ENCODE measurements around the gene GNMT. TPM values are rescaled to one million over a fixed set of nuclear protein-coding genes. Genes with fewer than 3 reads are reported as not detected.

Gene GNMT
- total and polyA plus RNA-seq, 2 of the 8 experiments (the other 6 are each of a cell fraction or from before 2014, with no cell fraction given), result 1.8 to 3.4 TPM

DNA sequence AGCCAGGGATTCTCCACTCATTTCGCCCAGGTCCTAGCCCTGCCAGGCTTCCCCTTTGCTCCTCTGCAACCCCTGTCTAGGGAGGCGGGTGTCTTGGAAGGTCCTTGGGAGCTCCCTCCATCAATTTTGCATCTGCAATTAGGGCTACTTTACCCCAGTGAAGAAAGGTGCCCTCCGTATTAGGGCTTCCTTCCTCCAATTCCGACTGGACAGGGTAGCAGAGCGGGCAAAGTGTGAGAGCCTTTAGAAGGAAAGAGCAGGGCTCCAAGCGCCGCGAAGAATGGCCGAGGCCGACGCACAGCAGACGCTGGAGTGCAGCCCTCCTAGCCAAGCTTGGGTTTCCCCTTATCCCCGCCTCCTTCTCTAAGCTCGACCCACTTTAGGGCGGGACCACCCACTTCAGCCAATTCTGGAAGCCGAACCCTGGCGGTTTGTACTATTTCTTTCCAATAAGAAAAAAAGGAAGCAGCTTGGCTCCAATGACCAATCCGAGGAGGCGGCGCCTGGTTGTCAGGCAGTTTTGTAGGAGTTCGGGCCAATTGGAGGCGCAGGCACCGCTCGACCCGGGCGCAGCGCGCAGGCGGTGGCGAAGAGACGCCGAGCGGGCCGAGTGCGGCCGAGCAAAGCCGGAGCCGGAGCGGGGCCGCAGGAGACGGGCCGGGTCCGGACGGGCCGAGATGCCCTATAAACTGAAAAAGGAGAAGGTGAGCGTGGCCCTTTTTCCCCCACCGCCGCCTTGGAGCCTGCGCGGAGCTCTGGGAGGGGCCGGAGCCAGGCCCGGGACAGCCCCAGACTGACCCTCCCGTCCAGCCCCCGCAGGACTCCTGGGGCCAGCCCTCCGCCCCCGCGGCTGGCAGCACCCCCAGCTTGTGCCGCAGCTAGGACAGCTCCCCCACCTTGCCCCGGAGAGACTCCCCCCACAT, 23.7 kb downstream of the GNMT start, which contains the start of gene PPP2R5D:
PPP2R5D (plus strand) TSS at position 570 of the 923 bp plus-strand sequence; CDS start at position 678, 108 bp downstream.
- no peak within 1 kb of the TSS; the same call in 1 of the 2 replicates for H2AK5ac ChIP-seq (ENCODE audit: low read depth, low read length)
- H3K79me2 ChIP-seq (ENCODE audit: control insufficient read depth in 1 of 2, insufficient read depth in 2 of 2, low read length in 2 of 2), result peaks cover 8 to 15% of the 10 kb centered on the region in 2 experiments; a peak in 2 of 4 replicates
- H3K36me3 ChIP-seq (ENCODE audit: control insufficient read depth in 2 of 4, insufficient read depth in 4 of 4, low read length in 3 of 4), result peaks cover 0 to under 1% (median 0%) of the 10 kb centered on the region in 4 experiments; a peak in 4 of 8 replicates
- H3K9me3 ChIP-seq (ENCODE audit: insufficient read depth in 2 of 2, low read depth in 1 of 2, low read length in 1 of 2), result no peaks in the 10 kb centered on the region
- peak within 1 kb of the TSS; percentile 26; the same call in 1 of the 2 replicates for H4K8ac ChIP-seq (ENCODE audit: extremely low read depth, insufficient read depth, low read length)
- DNase-seq (ENCODE audit: low read depth in 1 of 2, low spot score in 2 of 2) (peak; percentile 92 to 95), FAIRE-seq (peak; percentile 7)
- CTCF ChIA-PET (ENCODE audit: partially characterized antibody), result interaction anchor here (0.6 to 2.0 kb wide), 5 partner anchors 11 to 83 kb away, joined by 3 to 6 read pairs (median 4); no protein-coding TSS in a partner anchor
- H4K20me1 ChIP-seq (replicated peaks in 1 of 2; ENCODE audit: control insufficient read depth in 1 of 2, insufficient read depth in 2 of 2, low read length in 2 of 2), result peaks cover 0 to 12% of the 10 kb centered on the region in 2 experiments
- no peak within 1 kb of the TSS for H3K23ac ChIP-seq (ENCODE audit: insufficient read length)
- H2BK12ac ChIP-seq (ENCODE audit: low read depth, low read length), result peak within 1 kb of the TSS; percentile 77; the same call in 1 of the 2 replicates
- peak within 1 kb of the TSS; percentile 84 to 87 for H3K4me2 ChIP-seq (ENCODE audit: insufficient read depth in 1 of 2, low read depth in 2 of 2, low read length in 2 of 2)
- peak within 1 kb of the TSS; percentile 64 to 95 (median 70) for H3K9ac ChIP-seq (replicated peaks in 1 of 4; ENCODE audit: extremely low read depth in 1 of 4, low read depth in 3 of 4, low read length in 3 of 4)
- H2BK120ac ChIP-seq (replicated peaks; ENCODE audit: low read depth, low read length), result no peak within 1 kb of the TSS
- no peak within 1 kb of the TSS for H3K56ac ChIP-seq (replicated peaks; ENCODE audit: insufficient read length, low read depth, low read length)
- POLR2A ChIA-PET (ENCODE audit: partially characterized antibody), result interaction anchor here (0.7 to 2.6 kb wide), 23 partner anchors 11 to 385 kb away, joined by 3 to 29 read pairs (median 4); partner anchors contain the start of genes CNPY3, GNMT, KLC4 and KLHDC3
- peak within 1 kb of the TSS; percentile 95 for H3K18ac ChIP-seq (ENCODE audit: extremely low read depth, low read length)
- H2BK20ac ChIP-seq (ENCODE audit: low read length), result 0 out of 2 replicates have a peak within 1 kb of the TSS, but pooled peaks have one; percentile 75
- WGBS, 2 experiments (ENCODE audit: extremely low coverage in 1 of 2, insufficient coverage in 1 of 2, insufficient read length in 1 of 2, insufficient replicate concordance in 2 of 2, low coverage in 1 of 2, low lambda C conversion rate in 2 of 2, missing lambda C conversion rate in 1 of 2), result 1% methylated on average over 44 of the region's 59 CpGs; no CpG with 5 or more reads in 1 of the 2 experiments
- H4K5ac ChIP-seq (ENCODE audit: insufficient read length, low read depth, low read length), result no peak within 1 kb of the TSS
- peaks cover 3 to 10% (median 5%) of the 10 kb centered on the region in 4 experiments; a peak in 6 of 7 replicates for H3K4me1 ChIP-seq (replicated peaks in 1 of 4; ENCODE audit: control insufficient read depth in 3 of 4, insufficient read depth in 4 of 4, low read length in 3 of 4)
- H2BK15ac ChIP-seq (ENCODE audit: low read length), result peak within 1 kb of the TSS; percentile 40; the same call in 1 of the 2 replicates
- H3K27me3 ChIP-seq (replicated peaks in 1 of 4; ENCODE audit: control insufficient read depth in 3 of 4, extremely low read depth in 1 of 4, insufficient read depth in 3 of 4, low read length in 3 of 4), result no peaks in the 10 kb centered on the region
- peak within 1 kb of the TSS; percentile 89 for H2AFZ ChIP-seq (ENCODE audit: low read length)
- no peak within 1 kb of the TSS for H3K14ac ChIP-seq (ENCODE audit: insufficient read length)
- peak within 1 kb of the TSS; percentile 54 for H2BK5ac ChIP-seq (ENCODE audit: low read depth, low read length)
- peak within 1 kb of the TSS; percentile 63 to 74 (median 70) for H3K4me3 ChIP-seq (ENCODE audit: extremely low read depth in 1 of 4, insufficient read depth in 2 of 4, low read depth in 3 of 4, low read length in 4 of 4)
- H3K4ac ChIP-seq (replicated peaks; ENCODE audit: insufficient read length, low read depth, low read length), result no peak within 1 kb of the TSS
- peaks cover 8% of the 10 kb centered on the region for H3K79me1 ChIP-seq (ENCODE audit: low read depth, low read length)
- peaks cover 7% of the 10 kb centered on the region for H3K23me2 ChIP-seq (ENCODE audit: low read depth, low read length)
- H3K27ac ChIP-seq (ENCODE audit: low read depth, low read length), result peak within 1 kb of the TSS; percentile 73
- H4K91ac ChIP-seq (replicated peaks; ENCODE audit: insufficient read length, low read length), result no peak within 1 kb of the TSS
- TF ChIP-seq RXRA (IDR thresholded peaks at IDR 0.05; ENCODE audit: insufficient read depth, low read depth, low read length), result no peak
- no peak for TF ChIP-seq GABPA (IDR thresholded peaks at IDR 0.05; ENCODE audit: borderline replicate concordance, insufficient read depth, low read length)
- no peak; the same call in 1 of the 2 replicates for TF ChIP-seq SP4 (IDR thresholded peaks at IDR 0.05; ENCODE audit: low read length)
- no peak for TF ChIP-seq HDAC2 (IDR thresholded peaks at IDR 0.05; ENCODE audit: borderline replicate concordance in 1 of 2, low read depth in 2 of 2, low read length in 2 of 2)
- no peak for TF ChIP-seq KDM1A (IDR thresholded peaks at IDR 0.05; ENCODE audit: borderline replicate concordance, low read length)
- TF ChIP-seq TEAD4 (IDR thresholded peaks at IDR 0.05; ENCODE audit: low read depth, low read length), result no peak
- no peak for TF ChIP-seq EP300 (IDR thresholded peaks at IDR 0.05; ENCODE audit: borderline replicate concordance in 1 of 2, low read depth in 2 of 2, low read length in 2 of 2)
- peak; percentile 59; the same call in 1 of the 2 replicates for TF ChIP-seq CREB1 (IDR thresholded peaks at IDR 0.05)
- peak; percentile 81; the same call in 1 of the 2 replicates for TF ChIP-seq SP1 (IDR thresholded peaks at IDR 0.05; ENCODE audit: low read depth, low read length)
- no peak for TF ChIP-seq HDAC6 (IDR thresholded peaks at IDR 0.05; ENCODE audit: low read depth, low read length)

Measured in H1 (cell line).